Upper lobe of left lung (tissue), 4 donors: ENCODE results near the gene ZNF599.

Experiments used
- POLR2A ChIP-seq, 4 donors: fragments of 450-650 bp; IDR thresholded peaks; one replicate each; pipeline ENCODE4 v1.5.1; 2016 to 2017; ENCODE audit warnings: antibody characterized with exemption in 4 of 4, mild to moderate bottlenecking in 2 of 4
- POLR2AphosphoS5 ChIP-seq, 2 donors: sonication (generic); formaldehyde crosslinking; IDR thresholded peaks; one replicate each; pipeline ENCODE4 v1.5.1; 2017; ENCODE audit warnings: antibody characterized with exemption in 2 of 2
- TF ChIP-seq, protein P1 (sequence below), 6 experiments: fragments of 450-650 bp in 4 of 6; fragments of 200-600 bp in 2 of 6; sonication (generic) in 2 of 6; IDR thresholded peaks; one replicate each; pipeline ENCODE4 v1.5.1; 2016 to 2019; ENCODE audit warnings: antibody characterized with exemption in 6 of 6

DNA sequence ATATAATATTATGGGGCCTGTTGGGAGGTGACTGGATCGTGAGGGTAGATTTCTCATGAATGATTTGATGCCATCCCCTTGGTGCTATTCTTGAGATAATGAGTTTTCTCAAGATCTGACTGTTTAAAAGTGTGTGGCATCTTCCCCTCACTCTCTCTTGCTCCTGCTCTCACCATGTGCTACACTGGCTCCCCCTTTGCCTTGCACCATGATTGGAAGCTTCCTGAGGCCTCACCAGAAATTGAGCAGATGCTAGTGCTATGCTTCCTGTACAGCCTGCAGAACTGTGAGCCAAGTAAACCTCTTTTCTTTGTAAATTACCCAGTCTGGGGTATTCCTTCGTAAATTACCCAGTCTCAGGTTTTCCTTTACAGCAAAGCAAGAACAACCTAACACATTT is 1.8 kb upstream of the ZNF599 start:
- TF ChIP-seq, protein P1, sequence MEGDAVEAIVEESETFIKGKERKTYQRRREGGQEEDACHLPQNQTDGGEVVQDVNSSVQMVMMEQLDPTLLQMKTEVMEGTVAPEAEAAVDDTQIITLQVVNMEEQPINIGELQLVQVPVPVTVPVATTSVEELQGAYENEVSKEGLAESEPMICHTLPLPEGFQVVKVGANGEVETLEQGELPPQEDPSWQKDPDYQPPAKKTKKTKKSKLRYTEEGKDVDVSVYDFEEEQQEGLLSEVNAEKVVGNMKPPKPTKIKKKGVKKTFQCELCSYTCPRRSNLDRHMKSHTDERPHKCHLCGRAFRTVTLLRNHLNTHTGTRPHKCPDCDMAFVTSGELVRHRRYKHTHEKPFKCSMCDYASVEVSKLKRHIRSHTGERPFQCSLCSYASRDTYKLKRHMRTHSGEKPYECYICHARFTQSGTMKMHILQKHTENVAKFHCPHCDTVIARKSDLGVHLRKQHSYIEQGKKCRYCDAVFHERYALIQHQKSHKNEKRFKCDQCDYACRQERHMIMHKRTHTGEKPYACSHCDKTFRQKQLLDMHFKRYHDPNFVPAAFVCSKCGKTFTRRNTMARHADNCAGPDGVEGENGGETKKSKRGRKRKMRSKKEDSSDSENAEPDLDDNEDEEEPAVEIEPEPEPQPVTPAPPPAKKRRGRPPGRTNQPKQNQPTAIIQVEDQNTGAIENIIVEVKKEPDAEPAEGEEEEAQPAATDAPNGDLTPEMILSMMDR (IDR thresholded peaks at IDR 0.05): no peak
- TF ChIP-seq POLR2A (IDR thresholded peaks at IDR 0.05) (no peak), POLR2AphosphoS5 (IDR thresholded peaks at IDR 0.05) (no peak)
